Fibroblast of pulmonary artery (primary cell): ENCODE results near the gene KIF3A.

Experiments used
- DNase-seq: peaks from one replicate; pipeline ENCODE4 v3.0.0-alpha.2; 2010; ENCODE audit warnings: low read depth
- H3K4me3 ChIP-seq: replicated peaks from 2 replicates; pipeline ENCODE4 v1.5.1; 2011; ENCODE audit warnings: low read depth, mild to moderate bottlenecking, control low read depth, low read length, moderate library complexity
- CTCF ChIP-seq: IDR thresholded peaks from 2 replicates; pipeline ENCODE4 v1.5.1; 2011; ENCODE audit warnings: mild to moderate bottlenecking, control low read depth, low read length, inconsistent platforms; ENCODE audit errors: missing control alignments

The KIF3A gene

DNA sequence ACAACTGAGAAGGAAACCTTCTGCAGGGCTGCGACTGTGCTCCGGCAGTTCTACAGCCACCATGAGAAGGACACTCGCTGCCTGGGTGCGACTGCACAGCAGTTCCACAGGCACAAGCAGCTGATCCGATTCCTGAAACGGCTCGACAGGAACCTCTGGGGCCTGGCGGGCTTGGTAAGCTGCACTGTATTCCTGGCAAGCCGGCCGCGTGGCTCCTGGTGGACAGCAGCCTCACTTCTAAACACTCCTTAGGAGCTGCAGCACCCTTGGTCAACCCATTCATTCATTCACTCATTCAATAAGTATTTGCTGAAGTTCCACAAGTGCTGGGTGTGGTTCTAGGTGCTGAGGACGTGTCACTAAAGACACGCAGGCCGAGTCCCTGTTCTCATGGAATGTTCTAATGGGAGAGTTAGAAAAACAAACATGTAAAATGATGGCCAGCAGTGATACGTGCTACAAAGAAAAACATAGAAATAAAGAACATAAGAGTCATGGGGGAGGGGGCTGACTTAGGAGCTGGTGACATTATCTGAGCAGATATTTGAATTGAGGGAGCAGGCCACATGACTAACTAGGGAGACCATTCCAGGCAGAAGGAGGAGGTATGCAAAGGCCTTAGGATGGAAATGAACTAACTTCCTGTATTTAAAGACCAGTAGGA, 57.5 kb downstream of the KIF3A start:
- TF ChIP-seq CTCF, result no peak
- no peak overlapping the region for H3K4me3 ChIP-seq

GRCh38 chr5:132679166-132679565, 58.2 kb downstream of the KIF3A start:
- H3K4me3 ChIP-seq, result no peak overlapping the region
- TF ChIP-seq CTCF, result no peak
- DNase-seq, result no peak

More for the DNA sequence above, 57.5 kb downstream of the KIF3A start:
- DNase-seq, result no peak

- no peak for TF ChIP-seq CTCF
- no peak for DNase-seq
- H3K4me3 ChIP-seq, result no peak overlapping the region
These were observed 58.6 kb downstream of the KIF3A start for GRCh38 chr5:132678735-132679134.

DNA sequence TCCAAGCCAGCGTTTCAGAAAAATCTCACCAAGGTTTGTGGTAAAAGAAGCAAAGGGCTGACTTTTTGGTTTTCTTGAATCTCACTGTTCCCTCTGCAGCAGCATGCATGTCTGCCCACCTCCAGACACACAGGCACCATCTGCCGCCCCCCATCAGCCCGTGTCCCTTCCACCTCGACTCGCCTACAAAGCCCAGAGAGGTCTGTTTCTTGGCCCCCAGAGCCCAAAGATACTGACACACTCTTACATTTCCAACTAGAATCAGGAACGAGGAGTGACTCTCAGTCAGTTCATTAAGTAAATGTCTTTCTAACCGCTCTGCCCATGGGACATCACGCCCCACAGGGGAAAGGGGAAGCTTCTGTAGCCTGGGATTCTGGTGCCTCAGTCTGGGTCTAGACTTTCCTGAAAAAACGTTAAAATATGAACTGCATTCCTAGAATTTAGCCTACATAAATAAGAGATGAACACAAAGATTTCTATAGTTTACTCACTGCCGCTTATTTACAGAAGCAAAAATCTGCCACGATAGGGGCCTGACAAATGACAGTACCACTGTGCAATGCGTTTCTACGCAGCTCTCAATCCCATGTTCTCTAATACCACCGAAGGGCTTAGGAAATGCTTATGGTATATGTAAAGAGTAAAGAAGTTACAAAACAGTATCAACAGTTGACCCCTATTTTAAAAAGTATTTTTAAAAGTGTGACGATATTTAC, 59.5 kb downstream of the KIF3A start:
- no peak for DNase-seq
- no peak for TF ChIP-seq CTCF
- H3K4me3 ChIP-seq, result no peak overlapping the region

DNA sequence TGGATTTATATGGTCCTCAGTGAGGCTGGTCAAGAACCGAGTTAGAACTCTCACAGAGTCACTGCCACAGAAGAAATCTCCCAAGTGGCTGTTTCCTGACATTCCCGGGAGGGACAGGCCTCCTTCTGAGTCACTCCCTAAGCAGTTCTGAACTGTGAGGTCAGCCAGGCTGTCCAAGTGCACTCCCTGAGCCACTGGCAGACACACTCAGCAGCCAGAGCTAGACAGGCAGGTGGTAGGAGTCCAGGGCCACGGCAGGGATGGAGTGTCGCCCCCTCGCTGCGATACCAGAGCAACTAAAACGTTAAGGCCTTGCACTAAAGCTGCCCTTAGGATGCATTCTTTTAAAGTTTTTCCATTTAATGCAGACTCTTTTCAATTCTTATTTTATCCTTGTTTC, 60.2 kb downstream of the KIF3A start:
- peak; percentile 78 for DNase-seq
- H3K4me3 ChIP-seq, result no peak overlapping the region
- TF ChIP-seq CTCF, result peak; percentile 42

DNA sequence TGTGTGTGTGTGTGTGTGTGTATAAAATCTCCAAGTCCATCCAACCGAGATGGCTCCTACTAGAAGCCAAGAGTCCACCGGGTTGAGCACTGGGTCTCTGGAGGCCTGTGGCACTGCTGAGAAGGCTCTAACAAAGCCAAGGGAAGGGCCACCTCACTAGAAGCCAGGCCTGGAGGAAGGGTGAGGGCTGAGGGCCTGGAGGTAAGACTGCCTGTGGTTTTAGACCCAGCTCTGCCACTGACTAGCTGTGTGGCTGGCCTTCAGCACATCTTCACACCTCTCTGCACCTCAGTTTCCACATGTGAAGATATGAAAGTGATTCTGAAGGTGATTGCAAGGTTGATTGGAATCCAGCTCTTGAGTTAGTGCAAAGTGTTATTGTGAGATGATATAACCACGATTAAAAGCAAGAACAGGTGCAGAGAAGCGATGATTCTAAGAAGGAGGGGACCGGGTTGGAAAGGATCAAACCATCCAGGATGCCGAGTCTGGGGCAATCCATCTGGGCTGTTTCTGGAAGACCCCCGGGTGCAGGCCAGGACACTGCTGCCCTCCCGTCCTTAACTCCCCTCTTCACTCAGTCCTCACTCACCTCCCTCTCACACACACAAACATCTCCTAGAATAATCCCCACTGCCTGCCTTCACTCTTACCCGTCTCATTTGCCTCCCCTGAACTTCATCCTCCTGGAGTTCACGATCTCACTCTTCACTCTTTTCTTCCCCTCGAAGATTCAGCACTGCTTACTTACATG, 61.2 kb downstream of the KIF3A start:
- no peak for TF ChIP-seq CTCF
- no peak overlapping the region for H3K4me3 ChIP-seq
- DNase-seq, result no peak
